Measurements from ENCODE around the gene ZNF285.
A peak's percentile ranks its signal among the peaks of the same experiment; 100 is the strongest.
"Not testable (repeated sequence)": the region's sequence is repeated elsewhere in the genome, so short reads cannot be mapped to it uniquely, and the experiment has no call there.

Gene ZNF285

DNA sequence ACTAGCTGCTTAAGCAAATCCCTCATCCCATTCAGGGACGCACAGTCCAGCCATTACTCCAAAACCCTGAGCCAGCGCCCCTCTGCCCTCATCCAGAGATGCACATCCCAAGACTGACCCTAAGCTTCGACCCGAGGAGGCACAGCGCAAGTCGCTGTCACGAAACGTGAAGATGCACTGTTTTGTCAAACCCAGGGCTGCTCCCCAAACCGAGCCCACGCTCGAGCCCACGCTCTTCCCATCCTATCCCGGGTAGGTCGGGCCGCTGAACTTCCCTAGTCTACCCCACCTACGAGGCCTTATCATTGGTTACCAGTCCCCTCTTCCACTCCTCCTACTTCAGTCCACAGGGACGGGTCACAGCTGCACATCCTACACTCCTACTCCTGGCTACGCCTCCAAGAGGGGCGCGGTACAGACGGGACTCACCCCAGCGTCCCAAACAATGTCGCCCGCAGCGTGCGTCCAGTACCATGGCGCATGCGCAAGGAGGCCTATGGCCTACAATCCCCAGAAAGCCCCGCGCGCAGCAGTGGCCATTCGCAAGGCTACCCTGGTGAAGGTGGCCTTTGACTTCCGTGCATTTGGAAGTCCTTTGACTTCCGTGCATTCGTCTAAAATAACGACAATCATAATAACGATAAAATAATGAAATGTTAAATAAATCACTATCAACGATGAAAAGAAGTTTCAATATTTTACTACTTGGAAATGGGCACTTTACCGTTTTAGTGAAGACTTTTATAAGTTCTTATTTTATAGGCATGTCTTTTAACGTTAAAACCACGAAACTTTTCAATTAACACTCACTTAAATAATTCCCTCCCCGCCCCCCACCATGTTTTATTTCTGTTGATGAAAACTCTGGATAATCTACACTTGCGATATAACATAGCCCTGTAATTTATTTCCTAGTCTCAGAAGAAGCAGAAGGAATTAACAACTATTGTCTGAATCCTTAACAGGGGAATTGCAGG, at the start of gene ZNF285:
ZNF285 (minus strand) TSS at position 470 of the 977 bp plus-strand sequence. CDS start 4,395 bp downstream, outside the sequence.
- no peak for DNase-seq

DNA sequence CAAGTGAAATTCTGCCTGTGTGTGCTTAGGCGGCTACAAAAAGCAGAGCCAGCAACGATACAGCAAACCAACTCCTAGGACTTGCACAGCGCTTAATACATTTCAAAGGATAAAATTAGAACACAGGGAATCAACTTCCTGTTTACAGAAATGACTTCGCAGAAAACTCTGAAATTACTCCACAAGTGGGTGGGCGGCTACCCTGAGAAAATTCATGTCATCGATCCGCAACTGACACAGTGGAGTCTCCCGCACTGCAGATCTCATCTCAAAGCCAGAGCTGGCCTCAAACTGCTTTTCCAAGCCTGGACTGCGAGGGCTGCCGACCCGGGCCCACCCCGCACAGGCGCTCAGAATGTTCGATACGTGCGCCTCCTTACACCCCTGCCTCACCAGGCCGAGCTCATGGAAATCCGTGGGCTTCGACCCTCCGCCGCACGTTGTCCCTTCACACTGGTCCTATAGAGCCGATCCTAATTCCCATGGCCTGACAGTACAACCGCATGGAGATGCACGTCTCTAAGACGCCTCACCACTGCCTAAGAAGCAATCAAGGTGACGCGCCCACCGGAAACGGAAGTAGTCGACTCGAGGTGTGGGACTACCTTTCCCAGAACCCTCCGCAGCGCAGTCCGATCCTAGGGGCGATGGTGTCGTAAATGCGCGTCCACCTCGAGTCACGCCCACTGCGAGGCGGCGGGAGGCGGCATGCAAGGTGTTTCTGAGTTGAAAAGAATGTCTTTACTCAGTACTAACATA, 46.7 kb upstream of the ZNF285 start, which contains the start of gene ZNF229:
ZNF229 (minus strand) TSS at position 557 of the 759 bp plus-strand sequence. CDS start 5,625 bp downstream, outside the sequence.
- no peak for DNase-seq

DNA sequence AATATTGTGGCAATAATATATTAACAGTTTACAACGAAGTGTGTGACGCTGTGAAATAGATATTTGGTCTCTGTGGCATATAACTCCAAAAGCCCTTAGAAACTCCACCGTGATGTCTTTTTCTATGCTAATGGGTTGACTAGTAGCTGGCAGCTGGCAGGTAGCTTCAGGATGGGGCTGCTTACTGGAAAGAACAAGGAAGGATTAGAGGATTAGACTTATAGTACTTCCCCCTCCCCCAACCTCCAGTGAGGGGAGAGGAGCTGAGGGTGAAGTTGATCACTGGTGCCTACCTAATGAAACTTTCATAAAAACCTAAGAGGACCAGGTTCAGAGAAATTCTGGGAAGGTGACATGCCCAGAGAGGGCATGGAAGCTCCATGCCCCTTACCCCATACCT, 37.0 kb upstream of the ZNF285 start:
- DNase-seq, result no peak

DNA sequence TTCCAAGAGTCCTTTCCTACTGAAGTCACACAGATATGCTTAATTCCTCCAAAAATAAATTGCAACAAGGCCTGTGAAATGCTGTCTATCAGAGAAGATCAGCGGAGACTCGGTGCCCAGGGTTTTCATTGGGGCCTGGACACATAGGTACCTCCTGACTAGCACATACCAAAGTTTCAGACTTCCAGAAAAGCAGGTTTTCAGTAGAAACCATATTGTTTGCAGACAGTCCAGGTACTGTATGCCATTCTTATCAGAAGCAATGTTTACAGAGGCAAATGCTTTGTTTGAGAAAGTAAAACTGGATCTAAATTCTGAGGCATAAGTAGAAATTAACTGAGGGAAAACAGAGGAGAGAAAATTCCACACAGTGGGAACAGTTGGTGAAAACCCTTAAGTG, 34.0 kb upstream of the ZNF285 start:
- no peak for DNase-seq

DNA sequence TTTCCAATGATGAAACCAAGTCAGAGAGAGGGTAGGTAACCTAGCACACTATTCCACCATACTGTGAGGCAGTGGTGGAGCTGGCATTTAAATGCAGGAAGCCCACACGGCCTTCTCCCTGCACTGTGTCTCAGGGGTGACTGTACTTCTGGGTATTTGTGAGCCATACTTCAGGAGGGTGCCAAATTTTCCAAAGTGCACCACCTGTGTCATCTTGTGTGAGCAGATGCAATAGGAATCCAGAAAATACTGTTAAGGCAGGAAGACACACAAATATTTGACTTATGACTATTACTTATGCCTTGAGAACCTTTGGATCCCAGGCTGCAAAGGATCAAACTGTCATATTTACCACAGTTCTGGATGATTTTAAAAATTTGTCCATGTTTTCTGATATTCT, 29.5 kb upstream of the ZNF285 start:
- DNase-seq, result no peak

DNA sequence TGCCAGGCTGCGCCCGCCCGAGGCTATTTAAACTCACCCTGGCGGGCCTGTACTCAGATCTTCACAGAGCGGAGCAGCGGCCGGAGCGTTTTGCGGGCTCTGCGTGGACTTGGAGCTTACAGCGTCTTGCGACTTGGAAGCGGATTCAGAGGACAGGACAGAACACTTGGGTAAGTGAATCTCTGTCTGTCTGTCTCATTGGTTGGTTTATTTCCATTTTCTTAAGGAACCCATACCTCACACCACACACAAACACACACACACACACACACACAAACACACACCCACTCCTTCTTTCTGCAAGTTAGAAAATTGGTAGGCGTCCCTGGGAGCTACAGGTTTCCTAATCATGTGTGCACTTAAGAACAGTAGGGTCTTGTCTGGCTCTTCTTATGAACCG, 14.1 kb upstream of the ZNF285 start:
- not testable (repeated sequence) for DNase-seq

DNA sequence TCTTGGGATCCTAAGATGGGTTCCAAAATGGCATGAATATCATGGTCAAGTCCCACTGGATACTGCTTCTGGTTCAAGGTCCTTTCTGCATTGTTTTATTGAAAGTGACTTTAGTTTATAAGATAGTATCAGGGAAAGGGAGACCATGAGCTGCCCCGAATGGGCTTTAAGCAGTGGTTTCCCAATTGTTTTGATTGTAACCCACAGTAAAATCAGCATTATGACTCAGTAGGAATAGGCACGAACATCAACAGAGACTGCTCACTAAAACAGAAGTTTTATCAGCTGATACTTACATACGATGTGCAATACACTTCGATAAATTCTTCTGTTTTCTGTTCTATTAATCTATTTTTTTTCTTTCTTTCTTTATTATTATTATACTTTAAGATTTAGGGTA, 12.1 kb downstream of the ZNF285 start:
- DNase-seq, result not testable (repeated sequence)

DNA sequence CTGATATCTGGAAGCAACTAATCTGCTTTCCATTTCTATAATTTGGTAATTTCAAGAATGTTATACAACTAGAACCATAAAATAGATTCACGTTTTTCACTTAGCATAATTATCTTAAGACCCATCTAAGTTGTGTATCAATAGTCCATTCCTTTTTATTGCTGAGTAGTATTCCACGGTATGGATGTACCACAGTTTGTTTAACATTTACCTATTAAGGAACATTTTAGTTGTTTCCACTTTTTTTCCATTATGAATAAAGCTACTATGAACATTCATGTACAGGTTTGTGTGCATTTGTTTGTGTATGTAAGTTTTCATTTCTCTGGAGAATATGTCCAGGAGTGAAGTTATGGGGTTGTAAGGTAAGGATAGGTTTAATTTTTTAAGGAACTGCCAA, 26.6 kb downstream of the ZNF285 start:
- no peak for DNase-seq

DNA sequence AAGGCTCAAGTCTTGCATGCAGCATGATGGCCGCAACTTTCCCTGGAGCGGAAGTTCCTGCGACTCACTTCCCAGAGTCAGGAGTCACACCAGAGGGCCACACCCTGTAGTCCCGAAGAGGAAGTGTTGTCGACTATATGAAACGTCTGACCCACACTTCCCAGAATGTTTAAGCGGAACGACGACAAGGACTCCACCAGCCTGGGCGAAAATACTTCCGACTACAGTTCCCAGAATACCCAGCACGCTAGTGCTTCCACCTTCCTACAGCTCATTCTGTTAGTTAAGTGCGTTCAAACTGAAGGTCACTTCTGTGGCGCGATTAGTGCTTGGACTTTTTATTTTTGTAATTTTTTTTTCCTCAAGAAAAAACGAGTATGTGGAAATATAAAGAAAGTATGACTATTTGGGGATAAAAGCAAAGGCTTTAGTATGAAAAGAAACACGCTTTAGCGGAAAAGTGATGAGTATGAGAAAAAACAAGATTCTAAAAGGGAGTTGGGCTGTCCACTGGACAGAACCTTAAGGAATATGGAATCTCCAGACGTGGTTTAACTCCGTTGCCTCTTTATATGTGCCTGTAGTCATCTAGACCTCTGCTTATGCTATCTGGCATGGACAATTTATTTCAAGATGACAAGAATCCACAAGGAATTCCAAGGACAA, 29.5 kb downstream of the ZNF285 start:
- DNase-seq, result no peak

DNA sequence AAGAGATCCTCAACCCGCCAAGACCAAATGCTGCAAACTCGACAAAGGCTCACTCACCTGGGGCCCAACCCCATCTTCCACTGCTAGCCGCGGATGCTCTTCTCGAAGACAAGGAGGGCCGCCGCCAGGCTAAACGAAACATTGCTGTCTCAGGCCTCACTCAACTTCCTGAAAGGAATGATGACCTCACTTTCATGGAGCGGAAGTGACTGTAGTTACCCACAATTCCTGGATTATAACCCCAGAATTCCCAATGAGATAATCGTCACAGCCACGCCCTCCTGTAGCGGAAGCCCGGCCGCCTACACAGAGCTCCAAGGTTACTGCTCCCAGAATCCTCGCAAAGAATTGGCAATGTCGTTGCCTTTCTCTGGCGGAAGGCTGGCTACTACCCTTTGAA, 34.4 kb downstream of the ZNF285 start:
- peak; percentile 7 for DNase-seq

DNA sequence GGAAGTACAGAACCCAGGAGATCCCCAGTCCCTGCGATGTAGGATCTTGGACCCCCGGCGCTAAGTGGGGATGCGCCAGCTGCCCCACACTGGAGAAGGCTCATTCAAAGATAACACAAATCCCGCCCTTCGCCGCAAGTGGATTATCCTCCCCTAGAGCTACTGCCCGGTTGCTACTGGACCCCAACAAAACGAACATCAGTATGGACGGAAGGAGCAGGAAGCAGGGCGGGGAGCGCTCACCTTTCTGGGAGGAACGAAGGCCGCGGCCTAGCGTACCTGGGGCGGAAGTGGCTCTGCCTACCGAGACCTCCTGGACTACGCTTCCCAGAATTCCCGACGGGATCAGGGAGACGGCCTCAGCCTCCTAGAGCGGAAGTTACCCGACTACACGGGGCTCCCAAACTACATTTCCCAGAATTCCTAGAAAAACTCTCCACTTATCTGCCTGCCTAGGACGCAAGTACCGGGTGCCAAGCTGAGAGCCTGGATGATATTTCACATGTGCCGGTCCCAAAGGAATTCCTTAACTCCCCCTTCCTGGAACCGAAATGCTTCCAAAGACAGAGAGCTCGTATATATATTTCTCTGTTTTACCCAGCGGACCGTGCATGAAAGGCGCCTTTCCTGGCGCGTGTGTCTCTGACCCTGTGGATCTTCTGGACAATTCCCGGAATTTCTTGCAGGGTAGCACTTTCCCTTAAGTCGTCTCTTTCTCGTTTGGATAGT, 44.9 kb downstream of the ZNF285 start, which contains the start of gene ZNF112:
ZNF112 (minus strand) TSS at position 298 of the 729 bp plus-strand sequence. CDS start 16,141 bp downstream, outside the sequence.
- DNase-seq, result peak; percentile 99

DNA sequence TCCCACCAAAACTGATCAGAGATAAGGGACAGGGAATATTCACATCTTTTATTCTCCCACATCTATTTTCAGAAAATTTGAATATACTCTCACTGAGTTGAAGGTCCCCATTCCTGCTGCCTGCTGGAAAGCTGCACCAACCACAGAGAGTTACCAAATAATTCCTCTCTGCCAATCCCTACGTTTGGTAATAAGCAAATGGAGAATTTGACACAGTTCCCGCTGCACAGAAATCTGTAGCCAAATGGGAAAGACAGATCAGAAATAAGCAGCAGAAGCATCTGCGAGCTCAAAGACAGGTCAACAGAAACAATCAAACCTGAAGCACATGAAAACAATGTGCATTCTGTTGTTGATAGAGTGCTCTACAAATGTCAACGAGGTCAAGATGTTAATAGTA, 54.9 kb downstream of the ZNF285 start:
- DNase-seq, result no peak

DNA sequence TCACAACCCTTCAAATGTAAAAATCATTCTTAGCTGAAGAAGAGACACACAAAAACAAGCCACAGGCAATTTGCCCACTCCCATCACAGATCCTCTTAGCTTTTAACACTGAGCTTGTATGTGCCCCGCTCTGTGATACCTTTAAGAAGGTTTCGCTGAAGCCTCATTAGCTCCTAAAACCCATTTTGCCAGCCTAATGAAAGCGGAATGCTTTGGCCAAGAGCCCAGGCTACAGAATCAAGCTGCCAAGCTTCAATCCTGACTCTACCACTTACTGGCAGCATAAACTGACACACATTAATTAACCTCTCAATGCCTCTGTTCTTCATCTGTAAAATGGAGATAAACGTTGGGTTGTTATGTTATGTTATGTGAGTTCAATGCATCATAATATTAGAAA, 55.4 kb downstream of the ZNF285 start:
- DNase-seq, result no peak

DNA sequence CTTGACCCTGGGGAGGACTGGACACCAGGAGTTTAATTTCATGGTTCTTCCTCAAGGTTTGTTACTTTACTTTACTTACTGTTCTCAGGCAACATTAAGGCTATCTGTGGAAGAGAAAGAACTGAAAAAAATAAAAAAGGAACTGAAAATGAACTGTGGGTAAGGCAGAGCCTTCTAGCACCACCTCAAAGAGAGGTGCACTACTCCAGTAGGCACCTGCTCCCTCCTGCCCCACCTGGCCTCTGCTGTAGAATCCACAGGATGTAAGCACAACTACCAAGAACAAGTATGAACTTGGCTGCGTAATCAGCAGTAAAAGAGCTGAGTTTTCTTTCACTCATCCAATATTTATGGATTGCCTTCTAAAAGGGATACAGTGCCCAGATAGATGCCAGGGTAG, 57.2 kb downstream of the ZNF285 start:
- no peak for DNase-seq

DNA sequence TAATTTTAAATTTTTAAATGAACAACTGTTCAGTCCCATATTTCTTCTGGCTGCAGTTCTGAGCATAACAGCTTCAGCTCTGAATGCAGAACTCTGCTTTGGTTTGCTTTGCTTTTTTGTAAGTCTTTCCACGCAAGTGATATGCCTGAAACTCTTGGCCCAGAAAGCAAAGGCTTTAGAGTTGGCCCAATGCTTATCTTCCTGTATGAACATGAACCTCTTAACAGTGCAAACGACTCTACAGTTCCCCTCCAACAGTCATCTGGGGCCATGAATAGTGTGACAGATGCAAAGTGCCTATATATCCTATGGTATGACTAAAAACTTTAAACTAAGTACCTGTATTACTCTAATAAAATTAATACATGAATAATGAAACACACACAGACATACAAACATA, 59.6 kb downstream of the ZNF285 start:
- no peak for DNase-seq

DNA sequence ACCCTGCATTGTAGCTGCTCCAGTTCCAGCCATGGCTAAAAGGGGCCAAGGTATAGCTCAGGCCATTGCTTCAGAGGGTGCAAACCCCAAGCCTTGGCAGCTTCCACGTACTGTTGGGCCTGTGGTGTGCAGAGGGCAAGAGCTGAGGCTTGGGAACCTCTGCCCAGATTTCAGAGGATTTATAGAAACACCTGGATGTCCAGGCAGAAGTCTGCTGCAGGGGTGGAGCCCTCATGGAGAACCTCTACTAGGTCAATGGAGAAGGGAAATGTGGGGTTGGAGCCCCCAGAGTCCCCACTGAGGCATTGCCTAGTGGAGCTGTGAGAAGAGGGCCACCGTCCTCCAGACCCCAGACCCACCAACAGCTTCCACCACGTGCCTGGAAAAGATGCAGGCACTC, 66.8 kb downstream of the ZNF285 start:
- DNase-seq, result not testable (repeated sequence)
